ENCODE data around the gene CDKAL1.
"Not testable (repeated sequence)": the region's sequence is repeated elsewhere in the genome, so short reads cannot be mapped to it uniquely, and the experiment has no call there.

DNA sequence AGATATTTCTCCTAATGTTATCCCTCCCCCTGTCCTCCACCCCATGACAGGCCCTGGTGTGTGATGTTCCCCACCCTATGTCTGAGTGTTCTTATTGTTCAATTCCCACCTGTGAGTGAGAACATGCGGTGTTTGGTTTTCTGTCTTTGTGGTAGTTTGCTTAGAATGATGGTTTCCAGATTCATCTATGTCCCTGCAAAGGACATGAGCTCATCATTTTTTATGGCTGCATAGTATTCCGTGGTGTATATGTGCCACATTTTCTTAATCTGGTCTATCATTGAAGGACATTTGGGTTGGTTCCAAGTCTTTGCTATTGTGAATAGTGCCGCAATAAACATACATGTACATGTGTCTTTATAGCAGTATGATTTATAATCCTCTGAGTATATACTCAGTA lies 83.3 kb downstream of the CDKAL1 start:
- TF ChIP-seq, protein P1, sequence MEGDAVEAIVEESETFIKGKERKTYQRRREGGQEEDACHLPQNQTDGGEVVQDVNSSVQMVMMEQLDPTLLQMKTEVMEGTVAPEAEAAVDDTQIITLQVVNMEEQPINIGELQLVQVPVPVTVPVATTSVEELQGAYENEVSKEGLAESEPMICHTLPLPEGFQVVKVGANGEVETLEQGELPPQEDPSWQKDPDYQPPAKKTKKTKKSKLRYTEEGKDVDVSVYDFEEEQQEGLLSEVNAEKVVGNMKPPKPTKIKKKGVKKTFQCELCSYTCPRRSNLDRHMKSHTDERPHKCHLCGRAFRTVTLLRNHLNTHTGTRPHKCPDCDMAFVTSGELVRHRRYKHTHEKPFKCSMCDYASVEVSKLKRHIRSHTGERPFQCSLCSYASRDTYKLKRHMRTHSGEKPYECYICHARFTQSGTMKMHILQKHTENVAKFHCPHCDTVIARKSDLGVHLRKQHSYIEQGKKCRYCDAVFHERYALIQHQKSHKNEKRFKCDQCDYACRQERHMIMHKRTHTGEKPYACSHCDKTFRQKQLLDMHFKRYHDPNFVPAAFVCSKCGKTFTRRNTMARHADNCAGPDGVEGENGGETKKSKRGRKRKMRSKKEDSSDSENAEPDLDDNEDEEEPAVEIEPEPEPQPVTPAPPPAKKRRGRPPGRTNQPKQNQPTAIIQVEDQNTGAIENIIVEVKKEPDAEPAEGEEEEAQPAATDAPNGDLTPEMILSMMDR (IDR thresholded peaks at IDR 0.05; ENCODE audit: low read depth, low read length, missing input control) = not testable (repeated sequence)
- not testable (repeated sequence) for TF ChIP-seq TAF1 (conservative IDR thresholded peaks at IDR 0.05); YY1 (IDR thresholded peaks at IDR 0.05); EGR1 (IDR thresholded peaks at IDR 0.05; ENCODE audit: low read depth in 2 of 2); RAD21 (IDR thresholded peaks at IDR 0.05)
- TF ChIP-seq, protein P2, sequence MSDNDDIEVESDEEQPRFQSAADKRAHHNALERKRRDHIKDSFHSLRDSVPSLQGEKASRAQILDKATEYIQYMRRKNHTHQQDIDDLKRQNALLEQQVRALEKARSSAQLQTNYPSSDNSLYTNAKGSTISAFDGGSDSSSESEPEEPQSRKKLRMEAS (IDR thresholded peaks at IDR 0.05) = not testable (repeated sequence)
- TF ChIP-seq, protein P3, sequence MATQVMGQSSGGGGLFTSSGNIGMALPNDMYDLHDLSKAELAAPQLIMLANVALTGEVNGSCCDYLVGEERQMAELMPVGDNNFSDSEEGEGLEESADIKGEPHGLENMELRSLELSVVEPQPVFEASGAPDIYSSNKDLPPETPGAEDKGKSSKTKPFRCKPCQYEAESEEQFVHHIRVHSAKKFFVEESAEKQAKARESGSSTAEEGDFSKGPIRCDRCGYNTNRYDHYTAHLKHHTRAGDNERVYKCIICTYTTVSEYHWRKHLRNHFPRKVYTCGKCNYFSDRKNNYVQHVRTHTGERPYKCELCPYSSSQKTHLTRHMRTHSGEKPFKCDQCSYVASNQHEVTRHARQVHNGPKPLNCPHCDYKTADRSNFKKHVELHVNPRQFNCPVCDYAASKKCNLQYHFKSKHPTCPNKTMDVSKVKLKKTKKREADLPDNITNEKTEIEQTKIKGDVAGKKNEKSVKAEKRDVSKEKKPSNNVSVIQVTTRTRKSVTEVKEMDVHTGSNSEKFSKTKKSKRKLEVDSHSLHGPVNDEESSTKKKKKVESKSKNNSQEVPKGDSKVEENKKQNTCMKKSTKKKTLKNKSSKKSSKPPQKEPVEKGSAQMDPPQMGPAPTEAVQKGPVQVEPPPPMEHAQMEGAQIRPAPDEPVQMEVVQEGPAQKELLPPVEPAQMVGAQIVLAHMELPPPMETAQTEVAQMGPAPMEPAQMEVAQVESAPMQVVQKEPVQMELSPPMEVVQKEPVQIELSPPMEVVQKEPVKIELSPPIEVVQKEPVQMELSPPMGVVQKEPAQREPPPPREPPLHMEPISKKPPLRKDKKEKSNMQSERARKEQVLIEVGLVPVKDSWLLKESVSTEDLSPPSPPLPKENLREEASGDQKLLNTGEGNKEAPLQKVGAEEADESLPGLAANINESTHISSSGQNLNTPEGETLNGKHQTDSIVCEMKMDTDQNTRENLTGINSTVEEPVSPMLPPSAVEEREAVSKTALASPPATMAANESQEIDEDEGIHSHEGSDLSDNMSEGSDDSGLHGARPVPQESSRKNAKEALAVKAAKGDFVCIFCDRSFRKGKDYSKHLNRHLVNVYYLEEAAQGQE (IDR thresholded peaks at IDR 0.05) = not testable (repeated sequence)

All from liver (tissue), 3 donors.